ENCODE measurements around the gene MANBA. TPM values are rescaled to one million over a fixed set of nuclear protein-coding genes. Genes with fewer than 3 reads are reported as not detected.

MANBA gene
- total RNA-seq = 27.3 TPM
- long read RNA-seq, transcript MANBA-201 (17 exons, 3,361 nt) = major isoform, 14 of 19 reads
- long read RNA-seq, partial matches to known transcripts = 2 of 19 reads
- long read RNA-seq, other reads (novel, unspliced or antisense) = 2 of 19 reads

DNA sequence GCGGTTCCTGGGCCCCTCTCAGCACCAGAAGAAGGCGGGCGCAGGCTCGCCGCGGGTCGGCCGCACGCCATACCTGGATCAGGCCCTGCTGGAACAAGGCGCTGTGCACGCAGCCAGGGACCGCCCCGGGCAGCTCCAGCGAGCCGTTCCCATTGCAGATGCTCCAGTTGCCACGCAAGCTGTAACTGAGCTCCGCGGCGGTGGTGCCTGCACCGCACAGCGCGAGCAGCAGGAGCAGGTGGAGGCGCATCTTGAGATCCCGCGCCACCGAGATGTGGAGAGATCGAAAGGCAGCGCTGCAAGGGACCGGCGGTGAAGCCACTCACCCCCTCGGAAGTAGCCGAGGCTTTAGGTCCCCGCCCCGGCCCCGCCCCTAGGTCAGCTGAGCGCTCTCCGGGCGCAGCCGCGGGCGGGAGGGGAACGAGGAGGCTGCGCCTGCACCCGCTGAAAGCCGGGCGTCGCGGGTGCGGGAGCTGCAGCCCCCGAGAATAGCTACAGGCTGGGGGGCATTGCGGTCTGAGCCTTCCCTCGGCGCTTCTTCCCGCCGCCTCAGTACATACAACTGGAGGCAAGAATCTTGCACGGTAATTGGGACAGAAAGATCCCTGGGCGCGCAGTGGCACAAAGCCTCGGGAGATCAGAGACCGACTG is at the start of gene MANBA:
Gene MANBA, minus strand, starts transcription at position 324 of the 651 bp plus-strand sequence. Its CDS starts 74 bp downstream, at position 250.
- intact Hi-C loops (cut with micrococcal nuclease) = no loop called here
- peak; percentile 91 for DNase-seq
- ATAC-seq = peak; percentile 99

DNA sequence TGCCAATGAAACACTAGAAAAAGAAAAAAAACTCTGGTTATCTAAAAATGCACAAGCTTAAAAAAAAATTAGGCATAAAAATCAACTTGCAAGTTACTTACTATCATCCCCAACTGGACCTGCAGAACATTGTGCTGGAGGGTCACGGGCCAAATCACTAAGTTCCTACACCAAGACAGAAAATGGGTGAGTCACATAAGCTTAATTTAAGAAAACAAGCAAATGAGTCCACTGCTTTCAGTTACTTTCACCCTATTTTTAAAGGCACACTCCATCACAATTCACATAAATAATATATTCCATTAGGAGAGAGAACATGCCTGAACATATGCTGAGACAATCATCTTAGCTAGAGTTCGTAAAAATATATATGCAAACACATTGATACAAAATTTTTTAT is 48.9 kb upstream of the MANBA start:
- no peak for ATAC-seq
- DNase-seq = no peak
- intact Hi-C loops (cut with micrococcal nuclease) = no loop called here

DNA sequence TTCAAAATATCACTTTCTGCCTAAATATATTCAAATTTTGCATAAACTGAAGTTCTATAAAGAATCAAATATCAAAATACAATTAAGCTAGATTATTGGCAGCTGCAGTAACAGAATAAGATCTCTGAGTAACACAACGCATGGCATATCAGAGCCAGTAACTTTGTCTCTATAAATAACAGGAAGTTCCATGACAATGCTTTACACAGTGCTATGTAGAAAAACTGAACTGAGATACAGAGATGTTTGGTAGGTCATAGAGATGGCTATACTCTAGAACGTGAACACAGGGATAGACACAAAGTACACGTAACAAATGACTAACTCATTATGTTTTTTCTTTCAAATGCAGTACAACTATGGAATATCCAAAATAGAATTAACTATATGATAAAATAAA is 48.4 kb upstream of the MANBA start:
- intact Hi-C loops (cut with micrococcal nuclease) = no loop called here
- DNase-seq (no peak), ATAC-seq (peak; percentile 90)

DNA sequence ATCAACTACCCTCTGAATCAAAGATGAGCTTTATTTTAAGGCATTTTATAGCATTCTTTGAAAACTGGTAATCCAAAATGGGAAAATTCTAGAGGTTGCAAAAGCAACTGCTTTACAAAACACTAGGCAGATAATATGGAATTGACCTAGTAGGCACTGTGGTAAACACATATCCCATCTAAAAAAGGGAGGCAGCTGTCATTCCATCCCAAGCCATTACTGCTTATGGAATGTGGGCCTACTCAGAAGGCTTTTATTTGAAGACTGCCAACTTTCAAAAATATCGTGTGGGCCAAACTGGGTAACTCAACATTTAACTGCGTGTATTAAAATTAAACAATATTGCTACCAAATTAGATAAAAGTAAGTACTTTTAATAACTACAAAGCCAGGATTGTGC is 47.2 kb upstream of the MANBA start:
- no peak for DNase-seq
- intact Hi-C loops (cut with micrococcal nuclease) = no loop called here
- peak; percentile 25 for ATAC-seq

DNA sequence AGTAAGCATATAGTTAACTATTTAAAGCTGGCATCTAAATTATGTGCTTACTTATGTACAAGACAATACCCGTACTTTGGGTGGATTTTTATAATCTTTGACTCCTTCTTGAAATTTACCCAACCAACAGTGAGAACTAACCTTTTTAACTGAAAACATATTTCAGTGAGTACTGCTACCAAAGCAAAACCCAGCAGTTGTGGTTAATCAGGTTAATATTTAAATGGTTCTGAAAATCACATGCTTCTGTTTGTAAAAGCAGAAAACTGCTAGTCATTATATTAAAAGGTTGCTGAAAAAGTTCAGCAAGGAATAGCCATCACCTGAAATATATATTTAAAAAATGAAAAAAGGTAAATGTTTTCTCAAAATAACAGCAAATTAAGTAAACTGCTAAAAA is 46.6 kb upstream of the MANBA start:
- intact Hi-C loops (cut with micrococcal nuclease) = no loop called here
- ATAC-seq (no peak), DNase-seq (no peak)

DNA sequence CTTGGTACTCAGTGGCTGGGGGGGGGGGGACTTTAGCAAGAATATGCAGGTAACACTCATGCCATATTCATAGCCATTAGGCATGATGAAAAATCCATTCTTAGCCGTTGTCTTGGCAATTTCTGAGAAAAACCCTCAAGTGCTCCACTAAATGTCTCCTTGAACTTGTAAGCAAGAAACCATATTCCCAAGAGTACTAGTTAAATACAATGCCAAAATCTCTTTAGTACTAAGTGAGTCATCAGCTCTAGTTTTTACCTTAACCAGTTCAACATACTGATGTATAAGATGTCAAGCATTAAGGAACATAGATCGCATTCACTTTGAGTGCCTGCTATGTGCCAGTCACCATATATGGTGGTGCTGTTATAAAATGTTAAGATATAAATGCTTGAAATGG is 39.0 kb upstream of the MANBA start:
- intact Hi-C loops (cut with micrococcal nuclease) = no loop called here
- DNase-seq = no peak
- ATAC-seq = no peak

DNA sequence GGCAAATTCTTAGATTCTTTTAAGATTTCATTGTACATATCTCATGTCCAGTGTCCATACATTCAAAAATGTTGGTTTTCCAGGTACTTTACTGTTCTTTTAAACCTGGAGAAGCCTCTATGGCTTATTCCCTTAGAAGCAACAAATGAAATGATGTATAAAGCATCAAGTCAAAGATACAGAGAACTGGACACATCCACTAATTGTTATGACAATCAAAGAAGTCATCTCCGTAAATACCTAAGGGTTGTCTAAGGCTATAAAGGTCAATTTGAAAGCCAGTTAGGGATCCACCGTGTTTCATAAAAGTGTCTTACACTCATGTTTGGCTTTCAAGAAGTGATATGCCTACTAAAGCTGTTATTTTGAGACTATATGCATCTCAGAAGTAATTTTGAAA is 34.2 kb upstream of the MANBA start:
- intact Hi-C loops (cut with micrococcal nuclease) = no loop called here
- ATAC-seq (no peak), DNase-seq (no peak)

DNA sequence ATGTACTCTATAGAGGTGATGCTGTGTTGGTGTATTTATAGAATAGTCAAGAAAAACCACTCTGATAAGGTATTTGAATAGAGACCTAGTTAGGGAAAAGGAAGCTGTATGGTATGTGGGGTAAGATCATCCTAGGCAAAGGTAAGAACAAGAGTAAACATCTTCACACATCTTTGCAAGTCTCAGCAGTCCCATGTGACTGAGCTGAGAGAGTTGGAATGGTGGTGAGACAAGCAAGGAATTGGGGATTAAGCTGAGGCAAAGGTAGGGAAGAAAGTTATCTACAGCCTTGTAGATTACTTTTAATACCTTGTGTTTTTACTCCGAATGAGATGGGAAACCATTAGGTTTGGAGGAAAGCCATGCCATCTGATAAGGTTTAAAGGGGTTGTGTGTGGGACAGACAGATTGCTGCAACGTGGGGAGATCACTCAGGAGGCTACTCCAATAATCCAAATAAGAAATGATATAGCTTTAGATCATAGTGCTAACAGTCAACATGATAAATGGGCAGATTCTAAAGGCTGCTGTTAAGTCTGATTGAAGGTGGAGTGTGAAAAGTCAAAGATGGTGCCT is 31.7 kb upstream of the MANBA start:
- intact Hi-C loops (cut with micrococcal nuclease) = no loop called here
- ATAC-seq = peak; percentile 25
- DNase-seq = no peak

DNA sequence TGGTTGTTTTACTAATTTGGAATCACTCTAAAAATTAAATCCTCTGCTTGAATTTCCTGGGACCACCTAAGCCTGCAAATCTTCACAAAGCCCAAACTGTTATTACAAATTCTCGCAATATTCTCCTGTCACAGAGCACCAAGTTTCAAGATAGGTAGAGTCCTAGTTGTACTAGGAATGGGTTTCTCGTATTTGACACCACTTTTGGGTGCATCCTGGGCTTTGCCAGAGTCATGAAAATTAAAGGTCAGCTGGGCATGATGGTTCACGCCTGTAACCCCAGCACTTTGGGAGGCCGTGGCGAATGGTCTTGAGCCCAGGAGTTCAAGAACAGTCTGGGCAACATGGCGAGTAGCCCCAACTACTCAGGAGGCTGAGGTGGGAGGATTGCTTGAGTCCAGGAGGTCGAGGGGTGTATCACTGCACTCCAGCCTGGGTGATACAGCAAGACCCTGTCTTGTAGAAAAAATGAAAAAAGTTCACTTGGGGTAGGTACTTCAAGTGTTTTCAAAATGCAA is 30.6 kb upstream of the MANBA start:
- peak; percentile 11 for ATAC-seq
- intact Hi-C loops (cut with micrococcal nuclease) = no loop called here

DNA sequence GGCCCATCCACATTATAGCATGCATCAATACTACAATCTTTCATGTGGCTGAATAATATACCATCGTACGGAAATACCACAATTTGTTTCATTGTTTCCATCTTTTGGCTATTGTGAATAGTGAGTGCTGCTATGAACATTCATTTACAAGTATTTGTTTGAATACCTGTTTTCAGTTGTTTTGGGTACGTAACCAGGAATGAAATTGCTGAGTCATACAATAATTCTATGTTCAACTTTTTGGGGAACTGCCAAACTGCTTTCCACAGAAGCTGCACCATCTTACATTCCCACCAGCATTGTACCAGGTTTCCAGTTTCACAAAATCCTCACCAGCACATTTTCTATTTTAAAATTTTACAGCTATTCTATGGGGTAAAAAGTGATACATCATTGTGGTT is 28.5 kb upstream of the MANBA start:
- intact Hi-C loops (cut with micrococcal nuclease) = no loop called here
- ATAC-seq (no peak), DNase-seq (no peak)

More for the DNA sequence above, 30.6 kb upstream of the MANBA start:
- DNase-seq = no peak

DNA sequence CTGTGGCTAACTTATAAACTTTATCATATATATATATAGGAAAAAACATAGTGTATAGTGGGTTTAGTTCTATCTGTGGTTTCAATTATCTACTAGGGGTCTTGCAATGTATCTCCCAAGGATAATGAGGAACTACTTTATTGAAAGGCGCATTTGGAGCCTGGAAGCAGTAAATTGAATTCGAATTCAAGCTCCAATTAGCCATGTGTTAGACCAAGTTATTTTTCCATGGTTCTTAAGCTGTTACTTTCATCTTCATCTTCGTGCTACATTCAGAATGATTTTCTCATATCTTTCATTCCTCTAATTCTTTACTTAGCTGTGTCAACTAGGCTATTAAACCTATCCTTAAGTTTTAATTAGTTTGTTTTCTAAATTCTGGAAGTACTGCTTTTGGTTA is 27.2 kb upstream of the MANBA start:
- intact Hi-C loops (cut with micrococcal nuclease) = no loop called here
- no peak for DNase-seq
- no peak for ATAC-seq

DNA sequence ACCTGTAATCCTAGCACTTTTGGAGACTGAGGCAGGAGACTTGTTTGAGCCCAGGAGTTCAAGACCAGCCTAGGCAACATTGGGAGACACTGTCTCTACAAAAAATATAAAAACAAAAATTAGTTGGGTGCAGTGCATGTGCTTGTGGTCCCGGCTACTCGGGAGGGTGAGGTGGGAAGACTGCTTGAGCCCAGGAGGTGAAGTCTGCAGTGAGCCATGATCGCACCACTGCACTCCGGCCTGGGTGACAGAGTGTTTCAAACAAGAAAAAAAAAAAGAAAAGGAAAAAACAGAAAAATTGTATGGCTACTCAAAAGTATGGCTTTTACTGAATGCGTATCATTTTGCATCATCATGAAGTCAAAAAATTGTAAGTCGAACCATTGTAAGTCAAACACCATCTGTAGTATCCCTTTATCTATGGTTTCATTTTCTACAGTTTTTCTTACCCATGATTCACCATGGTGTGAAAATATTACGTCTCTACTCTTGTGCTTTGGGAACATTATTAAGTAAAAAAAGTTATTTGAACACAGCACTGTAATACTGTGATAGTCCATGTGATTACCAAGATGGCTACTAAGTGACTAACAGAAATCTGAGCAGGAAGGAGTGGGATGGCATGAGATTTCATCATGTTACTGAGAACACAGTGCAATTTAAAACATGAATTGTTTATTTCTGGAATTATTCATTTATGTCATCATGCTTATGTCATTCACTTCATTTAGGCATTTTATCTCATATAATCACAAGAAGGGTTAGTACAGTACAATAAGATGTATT is 26.5 kb upstream of the MANBA start:
- DNase-seq (no peak), ATAC-seq (no peak)
- intact Hi-C loops (cut with micrococcal nuclease) = no loop called here

DNA sequence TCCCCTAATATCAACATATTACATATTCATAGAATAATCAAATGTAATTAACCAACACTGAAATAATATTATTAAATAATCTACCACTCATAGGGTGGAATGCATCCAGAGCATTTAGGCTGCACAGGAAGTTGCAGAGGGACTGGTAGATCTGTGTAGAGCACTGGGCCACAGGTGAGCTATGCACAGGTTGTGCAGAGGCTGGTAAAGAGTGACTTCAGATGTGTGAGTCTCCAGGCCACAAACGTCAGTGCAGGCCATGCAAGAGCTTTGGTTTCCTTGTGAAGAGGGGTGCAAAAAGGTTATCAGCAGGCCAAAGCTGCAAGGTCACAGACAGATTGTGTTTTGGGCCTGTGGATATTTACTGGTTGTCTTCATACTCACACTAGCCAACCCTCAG is 25.5 kb upstream of the MANBA start:
- DNase-seq = no peak
- ATAC-seq = no peak
- intact Hi-C loops (cut with micrococcal nuclease) = no loop called here

DNA sequence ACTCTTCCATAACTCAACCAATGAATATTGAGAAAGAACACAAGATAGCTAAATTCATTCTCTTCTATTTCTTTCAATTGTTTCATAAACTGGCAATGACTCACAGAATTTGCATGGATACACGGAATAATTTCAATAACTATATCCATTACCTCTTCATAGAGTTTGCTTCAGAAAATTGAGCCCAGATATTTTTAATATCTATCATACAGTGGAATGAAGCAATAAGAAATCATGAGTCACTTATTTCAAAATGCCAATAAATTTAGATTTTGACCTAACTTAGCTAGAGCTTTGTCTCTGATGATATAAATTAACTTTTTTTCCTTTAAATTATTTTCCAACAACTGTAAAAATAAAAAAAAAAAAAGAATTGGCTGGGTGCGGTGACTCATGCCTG is 22.2 kb upstream of the MANBA start:
- DNase-seq (no peak), ATAC-seq (no peak)
- intact Hi-C loops (cut with micrococcal nuclease) = no loop called here

DNA sequence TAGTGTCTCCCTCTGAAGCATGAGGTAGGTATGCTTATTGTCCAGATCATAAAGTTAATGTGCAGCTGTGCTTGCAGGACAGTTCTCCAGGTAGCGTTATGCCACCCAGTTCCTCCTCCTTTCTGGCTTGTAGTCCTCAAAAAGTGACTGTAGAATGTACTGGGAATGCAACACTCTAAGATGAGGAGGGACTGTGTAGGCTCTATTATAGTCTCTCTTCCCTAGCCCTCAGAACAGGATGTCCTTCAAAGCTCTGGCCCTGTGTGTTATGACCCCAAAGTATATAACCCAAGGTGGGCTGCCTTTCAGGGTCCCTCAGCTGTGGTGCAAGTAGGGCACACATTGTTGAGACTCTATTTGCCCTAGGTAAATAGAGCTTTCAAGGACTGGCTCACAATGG is 20.8 kb upstream of the MANBA start:
- ATAC-seq = no peak
- DNase-seq = no peak
- intact Hi-C loops (cut with micrococcal nuclease) = no loop called here

DNA sequence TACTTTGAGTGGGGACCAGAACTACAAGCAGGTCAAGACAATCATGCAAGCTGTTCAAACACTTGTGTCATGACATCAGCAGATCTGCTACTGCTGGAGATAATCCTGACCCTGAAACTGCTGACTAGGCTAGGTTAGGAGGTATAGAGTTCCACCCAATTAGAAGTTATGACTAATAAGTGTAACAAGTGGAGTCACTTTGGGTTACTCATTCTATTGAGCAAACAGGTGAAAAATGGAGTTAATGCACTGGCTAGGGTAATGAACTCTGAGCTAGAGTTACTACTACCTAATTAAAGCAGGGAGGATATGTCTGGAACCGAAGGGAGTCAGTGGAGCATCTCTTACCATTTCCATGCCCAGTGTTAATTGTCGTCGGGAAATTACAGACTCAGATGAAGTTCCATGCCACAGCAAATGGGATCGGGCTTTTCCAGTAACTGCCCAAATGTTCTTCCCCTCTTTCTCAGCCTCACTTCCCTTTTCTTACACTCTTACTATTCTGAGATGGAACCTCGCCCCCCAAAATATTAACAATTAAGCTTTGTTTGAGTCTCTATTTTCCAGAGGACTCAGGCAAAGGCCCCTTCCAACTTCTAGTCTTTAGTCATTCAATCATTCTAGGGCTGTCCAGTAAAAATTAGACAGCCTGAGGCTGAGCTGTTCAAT is 19.8 kb upstream of the MANBA start:
- DNase-seq = no peak
- no peak for ATAC-seq
- intact Hi-C loops (cut with micrococcal nuclease) = no loop called here

DNA sequence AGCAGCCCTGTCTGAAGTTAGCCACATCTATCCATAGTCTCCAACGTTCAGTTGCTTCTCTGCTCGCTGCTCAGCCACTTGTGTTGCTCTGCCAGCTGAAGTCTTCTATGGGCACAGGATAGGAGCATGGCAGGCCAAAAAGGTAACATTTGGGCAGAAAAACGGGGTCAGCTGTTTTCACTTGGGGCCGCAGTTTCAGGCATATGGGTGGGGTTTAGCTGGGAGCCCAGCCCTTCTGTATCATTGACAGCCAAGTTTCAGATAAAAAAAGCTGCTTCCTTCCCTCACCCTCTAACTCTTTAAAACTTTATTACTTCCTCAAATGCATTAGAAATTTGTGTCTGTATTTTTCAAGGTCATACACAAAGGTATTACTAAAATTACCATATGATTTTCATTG is 18.4 kb upstream of the MANBA start:
- no peak for ATAC-seq
- no peak for DNase-seq
- intact Hi-C loops (cut with micrococcal nuclease) = no loop called here

DNA sequence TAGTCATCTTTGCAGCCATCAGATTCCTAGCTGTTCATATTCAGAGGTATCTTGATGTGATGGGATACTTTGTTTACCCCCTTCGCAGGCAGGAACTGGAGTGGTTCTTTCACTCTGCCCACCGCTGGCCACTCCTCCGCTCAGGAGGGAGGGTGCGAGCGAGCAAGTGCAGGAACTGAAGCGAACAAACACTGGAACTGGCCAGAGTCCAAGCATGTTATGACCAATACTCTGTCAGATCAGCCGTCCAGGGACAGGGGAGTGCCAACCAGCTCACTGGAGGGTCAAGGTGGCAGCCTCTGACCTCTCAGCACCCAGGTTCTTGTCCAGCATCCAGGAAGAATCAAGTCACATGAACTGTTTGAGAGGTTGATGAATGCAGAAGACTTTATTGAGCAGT is 18.0 kb upstream of the MANBA start:
- ATAC-seq = no peak
- intact Hi-C loops (cut with micrococcal nuclease) = no loop called here
- DNase-seq = no peak

DNA sequence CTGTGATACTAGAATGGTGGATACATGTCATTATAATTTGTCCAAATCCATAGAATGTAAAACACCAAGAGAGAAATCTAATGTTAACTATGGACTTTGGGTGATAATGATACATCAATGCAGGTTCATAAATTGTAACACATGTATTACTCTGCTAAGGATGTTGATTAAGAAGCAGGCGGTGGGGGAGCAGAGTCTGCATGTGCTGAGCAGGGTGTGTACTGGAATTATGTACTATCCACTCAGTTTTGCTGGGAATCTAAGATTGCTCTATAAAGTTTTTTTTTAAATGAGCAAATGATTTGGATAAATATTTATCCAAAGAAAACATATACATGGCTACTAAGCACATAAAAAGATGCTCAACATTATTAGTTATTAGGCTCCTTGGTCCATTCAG is 15.0 kb upstream of the MANBA start:
- DNase-seq (no peak), ATAC-seq (no peak)
- intact Hi-C loops (cut with micrococcal nuclease) = no loop called here

DNA sequence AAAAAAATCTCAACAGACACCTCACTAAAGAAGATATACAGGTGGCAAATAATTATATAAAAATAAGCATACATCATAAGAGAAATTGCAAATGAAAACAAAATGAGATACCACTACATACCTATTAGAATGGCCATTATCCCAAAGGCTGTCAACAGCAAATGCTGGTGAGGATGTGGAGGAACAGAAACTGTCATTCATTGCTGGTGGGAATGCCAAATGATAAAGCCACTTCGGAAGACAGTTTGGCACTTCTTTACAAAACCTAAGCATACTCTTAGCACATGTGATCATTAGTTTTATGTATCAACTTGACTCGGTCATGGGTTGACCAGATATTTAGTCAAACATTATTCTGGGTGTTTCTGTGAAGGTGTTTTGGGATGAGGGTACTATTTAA is 13.5 kb upstream of the MANBA start:
- ATAC-seq (peak; percentile 85), DNase-seq (no peak)
- intact Hi-C loops (cut with micrococcal nuclease) = no loop called here

Data from left ventricle myocardium superior (tissue), 1 donor.